MM.1S (cell line): Measurements from ENCODE around the gene TGM4.

Source experiments
- DNase-seq: peaks from one replicate; pipeline ENCODE4 v3.0.0-alpha.2; 2015
- H2AFZ ChIP-seq: fragments of 300-600 bp; sonication (generic); 2 replicates; pipeline ENCODE4 v1.6.0; 2016; ENCODE audit warnings: antibody characterized with exemption, low read length
- H3F3A ChIP-seq: fragments of 300-600 bp; sonication (generic); 2 replicates; pipeline ENCODE4 v1.6.1; 2016; ENCODE audit warnings: mild to moderate bottlenecking, antibody characterized with exemption, low read length, moderate library complexity, mixed read lengths; ENCODE audit not compliant: insufficient read depth
- H3K27ac ChIP-seq: fragments of 300-600 bp; sonication (generic); 2 replicates; pipeline ENCODE4 v1.5.1; 2016; ENCODE audit warnings: mild to moderate bottlenecking, low read length
- H3K27me3 ChIP-seq: fragments of 300-600 bp; sonication (generic); replicated peaks from 2 replicates; pipeline ENCODE4 v1.6.0; 2016; ENCODE audit warnings: low read length; ENCODE audit not compliant: insufficient read depth
- H3K36me3 ChIP-seq: fragments of 300-600 bp; sonication (generic); replicated peaks from 2 replicates; pipeline ENCODE4 v1.6.1; 2016; ENCODE audit warnings: mild to moderate bottlenecking, low read length, mixed read lengths; ENCODE audit not compliant: insufficient read depth
- H3K4me1 ChIP-seq: fragments of 300-600 bp; sonication (generic); 2 replicates; pipeline ENCODE4 v1.6.1; 2016; ENCODE audit warnings: low read length, mixed read lengths
- H3K4me2 ChIP-seq: fragments of 300-600 bp; sonication (generic); 2 replicates; pipeline ENCODE4 v1.6.0; 2016; ENCODE audit warnings: low read depth, low read length
- H3K4me3 ChIP-seq: fragments of 300-600 bp; sonication (generic); 2 replicates; pipeline ENCODE4 v1.5.1; 2016; ENCODE audit warnings: low read length, mixed read lengths
- H3K79me2 ChIP-seq: fragments of 300-600 bp; sonication (generic); 2 replicates; pipeline ENCODE4 v1.6.1; 2016; ENCODE audit warnings: mixed run types, low read length, mixed read lengths
- H3K9ac ChIP-seq: fragments of 300-600 bp; sonication (generic); 2 replicates; pipeline ENCODE4 v1.6.1; 2016; ENCODE audit warnings: low read length, mixed read lengths
- H3K9me2 ChIP-seq: fragments of 300-600 bp; sonication (generic); replicated peaks from 2 replicates; pipeline ENCODE4 v1.6.1; 2016; ENCODE audit warnings: mild to moderate bottlenecking, low read length, mixed read lengths; ENCODE audit not compliant: insufficient read depth
- H3K9me3 ChIP-seq: fragments of 300-600 bp; sonication (generic); replicated peaks from 2 replicates; pipeline ENCODE4 v1.6.1; 2016; ENCODE audit warnings: mild to moderate bottlenecking, low read length, mixed read lengths; ENCODE audit not compliant: insufficient read depth
- H4K20me1 ChIP-seq: fragments of 300-600 bp; sonication (generic); 2 replicates; pipeline ENCODE4 v1.6.1; 2016; ENCODE audit warnings: mild to moderate bottlenecking, low read length, moderate library complexity, mixed read lengths; ENCODE audit not compliant: insufficient read depth
- CTCF ChIP-seq: fragments of 300-600 bp; sonication (generic); IDR thresholded peaks from 2 replicates; pipeline ENCODE4 v1.5.1; 2016; ENCODE audit warnings: antibody characterized with exemption, low read length, mixed read lengths
- EZH2 ChIP-seq: fragments of 300-600 bp; sonication (generic); optimal IDR thresholded peaks from 2 replicates; pipeline ENCODE3; 2017; ENCODE audit warnings: low read depth, mild to moderate bottlenecking, antibody characterized with exemption, low read length, mixed read lengths
- EZH2phosphoT487 ChIP-seq: fragments of 300-600 bp; sonication (generic); IDR thresholded peaks from 2 replicates; pipeline ENCODE4 v1.6.1; 2018; ENCODE audit warnings: antibody characterized with exemption, low read length

TGM4 gene

GRCh38 chr3:44867421-44868111 is 6.8 kb upstream of the TGM4 start:
- Histone ChIP-seq H3K9me2 (no peaks in the 10 kb centered on the region), H3F3A (peaks cover 12% of the 10 kb centered on the region), H3K27ac (no peak overlapping the region), H2AFZ (no peak overlapping the region), H4K20me1 (no peaks in the 10 kb centered on the region), H3K9ac (no peak overlapping the region), H3K36me3 (no peaks in the 10 kb centered on the region), H3K9me3 (no peaks in the 10 kb centered on the region), H3K4me1 (peaks cover 21% of the 10 kb centered on the region), H3K4me3 (no peak overlapping the region), H3K27me3 (no peaks in the 10 kb centered on the region), H3K79me2 (peaks cover 3% of the 10 kb centered on the region), H3K4me2 (no peak overlapping the region)
- no peak for DNase-seq
- TF ChIP-seq EZH2phosphoT487 (no peak), EZH2 (no peak), CTCF (no peak)

GRCh38 chr3:44870375-44871061 is 3.9 kb upstream of the TGM4 start:
- Histone ChIP-seq H3K9ac (no peak overlapping the region), H3K4me1 (peaks cover 4% of the 10 kb centered on the region), H3F3A (peaks cover 1% of the 10 kb centered on the region), H3K9me3 (no peaks in the 10 kb centered on the region), H3K9me2 (no peaks in the 10 kb centered on the region), H3K4me2 (no peak overlapping the region), H2AFZ (no peak overlapping the region), H3K36me3 (no peaks in the 10 kb centered on the region), H3K27ac (no peak overlapping the region), H4K20me1 (no peaks in the 10 kb centered on the region), H3K4me3 (no peak overlapping the region), H3K79me2 (no peaks in the 10 kb centered on the region), H3K27me3 (no peaks in the 10 kb centered on the region)
- no peak for TF ChIP-seq CTCF
- TF ChIP-seq EZH2phosphoT487 = no peak
- no peak for TF ChIP-seq EZH2
- no peak for DNase-seq

- DNase-seq = no peak
- Histone ChIP-seq H4K20me1 (no peaks in the 10 kb centered on the region), H3K4me3 (no peak overlapping the region), H3K27me3 (no peaks in the 10 kb centered on the region), H3K4me1 (no peaks in the 10 kb centered on the region), H3K9me2 (no peaks in the 10 kb centered on the region), H2AFZ (no peak overlapping the region), H3K4me2 (no peak overlapping the region), H3K9ac (no peak overlapping the region), H3K9me3 (no peaks in the 10 kb centered on the region), H3K27ac (no peak overlapping the region), H3K36me3 (no peaks in the 10 kb centered on the region), H3F3A (no peaks in the 10 kb centered on the region), H3K79me2 (no peaks in the 10 kb centered on the region)
- TF ChIP-seq EZH2phosphoT487 (no peak), CTCF (no peak)
These were observed 1.2 kb downstream of the TGM4 start for GRCh38 chr3:44875596-44875995.
